WTC11 (cell line): ENCODE data around the gene LAMA1. TPM values are rescaled to one million over a fixed set of nuclear protein-coding genes. Genes with fewer than 3 reads are reported as not detected.

ENCODE experiments used
- ATAC-seq: fragments of 200-7000 bp; cut with Tn5 transposase; 2 replicates; pipeline ENCODE4 v1.10.0; 2021; ENCODE audit warnings: mild to moderate bottlenecking, moderate library complexity
- CTCF ChIA-PET: fragments of 300-600 bp; sonication (Branson Sonifier 250); formaldehyde crosslinking; loops from one replicate; lab custom pipeline; 2021; ENCODE audit warnings: antibody characterized with exemption; lab: Charles Lee
- POLR2A ChIA-PET: fragments of 350-600 bp; sonication (Branson Sonifier 250); formaldehyde crosslinking; loops from one replicate; lab custom pipeline; 2021; ENCODE audit warnings: antibody characterized with exemption; lab: Charles Lee
- DNase-seq: peaks from one replicate; pipeline ENCODE4 v3.0.0; 2021; ENCODE audit warnings: low spot score
- H3K27ac Mint-ChIP-seq: 2 replicates; pipeline ENCODE4 v1.8.0; 2021; ENCODE audit warnings: mixed read lengths
- H3K27me3 Mint-ChIP-seq: 2 replicates; pipeline ENCODE4 v1.8.0; 2021; ENCODE audit warnings: low read depth, mild to moderate bottlenecking, moderate library complexity, mixed read lengths
- H3K36me3 Mint-ChIP-seq: 2 replicates; pipeline ENCODE4 v1.8.0; 2021; ENCODE audit warnings: mixed read lengths
- H3K4me1 Mint-ChIP-seq: 2 replicates; pipeline ENCODE4 v1.8.0; 2022; ENCODE audit warnings: mixed read lengths
- H3K4me3 Mint-ChIP-seq: 2 replicates; pipeline ENCODE4 v1.8.0; 2021; ENCODE audit warnings: mild to moderate bottlenecking, moderate library complexity, mixed read lengths
- H3K9me3 Mint-ChIP-seq: 2 replicates; pipeline ENCODE4 v1.8.0; 2021; ENCODE audit warnings: mixed read lengths
- ATF1 ChIP-seq: sonication (generic); formaldehyde crosslinking; IDR thresholded peaks from 2 replicates; pipeline ENCODE4 v1.8.1; 2023; ENCODE audit warnings: mild to moderate bottlenecking, moderate library complexity, missing genetic modification reagents
- EMX1 ChIP-seq: fragments of 250-450 bp; sonication (Bioruptor Pico); IDR thresholded peaks from 2 replicates; pipeline ENCODE4 v1.8.0; 2021; ENCODE audit warnings: mild to moderate bottlenecking
- FOXJ3 ChIP-seq: sonication (generic); formaldehyde crosslinking; IDR thresholded peaks from 2 replicates; pipeline ENCODE4 v1.9.0; 2021; ENCODE audit warnings: missing genetic modification reagents, mild to moderate bottlenecking, borderline replicate concordance
- FOXP1 ChIP-seq: sonication (generic); formaldehyde crosslinking; IDR thresholded peaks from 2 replicates; pipeline ENCODE4 v1.8.0; 2022; ENCODE audit warnings: missing genetic modification reagents, mild to moderate bottlenecking, moderate library complexity, borderline replicate concordance
- HMGA2 ChIP-seq: fragments of 250-450 bp; sonication (Bioruptor Pico); IDR thresholded peaks from 2 replicates; pipeline ENCODE4 v1.4.0; 2021; ENCODE audit warnings: mild to moderate bottlenecking, moderate library complexity
- IRF2 ChIP-seq: sonication (generic); formaldehyde crosslinking; IDR thresholded peaks from 2 replicates; pipeline ENCODE4 v1.8.0; 2022; ENCODE audit warnings: low read depth, missing genetic modification reagents, borderline replicate concordance
- RORB ChIP-seq: fragments of 250-450 bp; sonication (Bioruptor Pico); IDR thresholded peaks from 2 replicates; pipeline ENCODE4 v1.9.0; 2021; ENCODE audit warnings: mild to moderate bottlenecking
- SMAD4 ChIP-seq: sonication (generic); formaldehyde crosslinking; IDR thresholded peaks from 2 replicates; pipeline ENCODE4 v1.8.0; 2022; ENCODE audit warnings: mild to moderate bottlenecking, missing genetic modification reagents
- SOX15 ChIP-seq: fragments of 250-450 bp; sonication (Bioruptor Pico); IDR thresholded peaks from 2 replicates; pipeline ENCODE4 v1.9.0; 2021; ENCODE audit warnings: mild to moderate bottlenecking
- TEAD1 ChIP-seq: sonication (generic); formaldehyde crosslinking; IDR thresholded peaks from 2 replicates; pipeline ENCODE4 v1.8.0; 2022; ENCODE audit warnings: mild to moderate bottlenecking, missing genetic modification reagents
- ZBTB21 ChIP-seq: sonication (generic); formaldehyde crosslinking; IDR thresholded peaks from 2 replicates; pipeline ENCODE4 v1.8.1; 2023; ENCODE audit warnings: mild to moderate bottlenecking, missing genetic modification reagents, borderline replicate concordance
- ZNF317 ChIP-seq: sonication (generic); formaldehyde crosslinking; IDR thresholded peaks from 2 replicates; pipeline ENCODE4 v1.8.1; 2023; ENCODE audit warnings: low read depth, mild to moderate bottlenecking, moderate library complexity, missing genetic modification reagents, borderline replicate concordance
- ZNF396 ChIP-seq: fragments of 250-450 bp; sonication (Bioruptor Pico); IDR thresholded peaks from 2 replicates; pipeline ENCODE4 v1.8.0; 2021; ENCODE audit warnings: mild to moderate bottlenecking, moderate library complexity, borderline replicate concordance
- ZNF423 ChIP-seq: fragments of 250-450 bp; sonication (Bioruptor Pico); IDR thresholded peaks from 2 replicates; pipeline ENCODE4 v2.1.2; 2022; ENCODE audit warnings: mild to moderate bottlenecking, moderate library complexity
- total RNA-seq: library from RNA; stranded (reverse); gene quantifications from 3 replicates; pipeline ENCODE4 v1.2.3, GENCODE V29; 2021
- TF ChIP-seq, protein P1 (sequence below): sonication (generic); formaldehyde crosslinking; IDR thresholded peaks from 2 replicates; pipeline ENCODE4 v1.8.1; 2022; ENCODE audit warnings: low read depth, mild to moderate bottlenecking, moderate library complexity, missing genetic modification reagents, borderline replicate concordance
- TF ChIP-seq, protein P2 (sequence below): sonication (generic); formaldehyde crosslinking; IDR thresholded peaks from 2 replicates; pipeline ENCODE4 v1.8.1; 2022; ENCODE audit warnings: low read depth, missing genetic modification reagents, borderline replicate concordance
- TF ChIP-seq, protein P3 (sequence below): sonication (generic); formaldehyde crosslinking; IDR thresholded peaks from 2 replicates; pipeline ENCODE4 v1.8.0; 2022; ENCODE audit warnings: mild to moderate bottlenecking, missing genetic modification reagents
- TF ChIP-seq, protein P4 (sequence below): sonication (generic); formaldehyde crosslinking; IDR thresholded peaks from 2 replicates; pipeline ENCODE4 v1.8.1; 2022; ENCODE audit warnings: mild to moderate bottlenecking, missing genetic modification reagents, moderate library complexity, borderline replicate concordance
- TF ChIP-seq, protein P5 (sequence below): sonication (generic); formaldehyde crosslinking; IDR thresholded peaks from 2 replicates; pipeline ENCODE4 v1.8.1; 2022; ENCODE audit warnings: mild to moderate bottlenecking, moderate library complexity, missing genetic modification reagents
- TF ChIP-seq, protein P6 (sequence below): sonication (generic); formaldehyde crosslinking; IDR thresholded peaks from 2 replicates; pipeline ENCODE4 v1.8.0; 2023; ENCODE audit warnings: mild to moderate bottlenecking, missing genetic modification reagents
- TF ChIP-seq, protein P7 (sequence below): sonication (generic); formaldehyde crosslinking; IDR thresholded peaks from 2 replicates; pipeline ENCODE4 v1.8.1; 2023; ENCODE audit warnings: mild to moderate bottlenecking, missing genetic modification reagents

Gene LAMA1
- total RNA-seq, 1 experiment from 2014 or later = 50.7 TPM

DNA sequence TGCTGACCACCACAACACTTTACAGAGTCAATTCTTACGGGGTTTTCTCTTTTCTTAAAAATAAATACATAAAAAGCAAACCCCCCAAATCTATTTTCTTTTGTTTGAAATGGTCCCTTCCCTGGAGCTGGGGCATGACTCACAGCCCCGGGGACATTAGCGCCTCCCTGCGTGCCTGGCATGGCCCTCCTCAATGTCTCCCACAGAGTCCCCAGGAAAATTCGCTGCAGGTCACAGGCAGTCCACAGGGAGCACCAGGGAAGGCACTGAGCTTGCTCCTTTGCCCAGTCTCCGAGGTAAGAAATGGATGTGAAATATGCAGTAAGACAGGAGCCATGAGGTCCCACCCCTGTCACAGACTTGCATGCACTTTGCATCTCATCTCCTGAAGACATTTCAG lies 142.5 kb downstream of the LAMA1 start:
- ChIA-PET CTCF (no interaction called here), POLR2A (no interaction called here)
- TF ChIP-seq, protein P1, sequence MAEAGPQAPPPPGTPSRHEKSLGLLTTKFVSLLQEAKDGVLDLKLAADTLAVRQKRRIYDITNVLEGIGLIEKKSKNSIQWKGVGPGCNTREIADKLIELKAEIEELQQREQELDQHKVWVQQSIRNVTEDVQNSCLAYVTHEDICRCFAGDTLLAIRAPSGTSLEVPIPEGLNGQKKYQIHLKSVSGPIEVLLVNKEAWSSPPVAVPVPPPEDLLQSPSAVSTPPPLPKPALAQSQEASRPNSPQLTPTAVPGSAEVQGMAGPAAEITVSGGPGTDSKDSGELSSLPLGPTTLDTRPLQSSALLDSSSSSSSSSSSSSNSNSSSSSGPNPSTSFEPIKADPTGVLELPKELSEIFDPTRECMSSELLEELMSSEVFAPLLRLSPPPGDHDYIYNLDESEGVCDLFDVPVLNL (CRISPR knock-in tag) = no peak
- no peak for TF ChIP-seq ZBTB21 (CRISPR knock-in tag)
- TF ChIP-seq, protein P2, sequence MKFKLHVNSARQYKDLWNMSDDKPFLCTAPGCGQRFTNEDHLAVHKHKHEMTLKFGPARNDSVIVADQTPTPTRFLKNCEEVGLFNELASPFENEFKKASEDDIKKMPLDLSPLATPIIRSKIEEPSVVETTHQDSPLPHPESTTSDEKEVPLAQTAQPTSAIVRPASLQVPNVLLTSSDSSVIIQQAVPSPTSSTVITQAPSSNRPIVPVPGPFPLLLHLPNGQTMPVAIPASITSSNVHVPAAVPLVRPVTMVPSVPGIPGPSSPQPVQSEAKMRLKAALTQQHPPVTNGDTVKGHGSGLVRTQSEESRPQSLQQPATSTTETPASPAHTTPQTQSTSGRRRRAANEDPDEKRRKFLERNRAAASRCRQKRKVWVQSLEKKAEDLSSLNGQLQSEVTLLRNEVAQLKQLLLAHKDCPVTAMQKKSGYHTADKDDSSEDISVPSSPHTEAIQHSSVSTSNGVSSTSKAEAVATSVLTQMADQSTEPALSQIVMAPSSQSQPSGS = no peak
- TF ChIP-seq SMAD4 (CRISPR knock-in tag) = no peak
- no peak for TF ChIP-seq ZNF317 (CRISPR knock-in tag)
- TF ChIP-seq, protein P3, sequence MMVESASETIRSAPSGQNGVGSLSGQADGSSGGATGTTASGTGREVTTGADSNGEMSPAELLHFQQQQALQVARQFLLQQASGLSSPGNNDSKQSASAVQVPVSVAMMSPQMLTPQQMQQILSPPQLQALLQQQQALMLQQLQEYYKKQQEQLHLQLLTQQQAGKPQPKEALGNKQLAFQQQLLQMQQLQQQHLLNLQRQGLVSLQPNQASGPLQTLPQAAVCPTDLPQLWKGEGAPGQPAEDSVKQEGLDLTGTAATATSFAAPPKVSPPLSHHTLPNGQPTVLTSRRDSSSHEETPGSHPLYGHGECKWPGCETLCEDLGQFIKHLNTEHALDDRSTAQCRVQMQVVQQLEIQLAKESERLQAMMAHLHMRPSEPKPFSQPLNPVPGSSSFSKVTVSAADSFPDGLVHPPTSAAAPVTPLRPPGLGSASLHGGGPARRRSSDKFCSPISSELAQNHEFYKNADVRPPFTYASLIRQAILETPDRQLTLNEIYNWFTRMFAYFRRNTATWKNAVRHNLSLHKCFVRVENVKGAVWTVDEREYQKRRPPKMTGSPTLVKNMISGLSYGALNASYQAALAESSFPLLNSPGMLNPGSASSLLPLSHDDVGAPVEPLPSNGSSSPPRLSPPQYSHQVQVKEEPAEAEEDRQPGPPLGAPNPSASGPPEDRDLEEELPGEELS (CRISPR knock-in tag) = no peak
- no peak for TF ChIP-seq FOXP1 (CRISPR knock-in tag)
- TF ChIP-seq ZNF396 (CRISPR knock-in tag) = no peak
- TF ChIP-seq EMX1 (CRISPR knock-in tag) = no peak
- TF ChIP-seq, protein P4, sequence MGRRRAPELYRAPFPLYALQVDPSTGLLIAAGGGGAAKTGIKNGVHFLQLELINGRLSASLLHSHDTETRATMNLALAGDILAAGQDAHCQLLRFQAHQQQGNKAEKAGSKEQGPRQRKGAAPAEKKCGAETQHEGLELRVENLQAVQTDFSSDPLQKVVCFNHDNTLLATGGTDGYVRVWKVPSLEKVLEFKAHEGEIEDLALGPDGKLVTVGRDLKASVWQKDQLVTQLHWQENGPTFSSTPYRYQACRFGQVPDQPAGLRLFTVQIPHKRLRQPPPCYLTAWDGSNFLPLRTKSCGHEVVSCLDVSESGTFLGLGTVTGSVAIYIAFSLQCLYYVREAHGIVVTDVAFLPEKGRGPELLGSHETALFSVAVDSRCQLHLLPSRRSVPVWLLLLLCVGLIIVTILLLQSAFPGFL (CRISPR knock-in tag) = no peak
- TF ChIP-seq HMGA2 = no peak
- Mint-ChIP-seq H3K27me3 (no peaks in the 10 kb centered on the region), H3K4me3 (no peak overlapping the region), H3K9me3 (no peaks in the 10 kb centered on the region), H3K36me3 (peaks cover 60% of the 10 kb centered on the region), H3K4me1 (peaks cover 6% of the 10 kb centered on the region), H3K27ac (peak overlapping the region; percentile 23; the same call in 1 of the 2 replicates)
- DNase-seq (no peak), ATAC-seq (no peak)

DNA sequence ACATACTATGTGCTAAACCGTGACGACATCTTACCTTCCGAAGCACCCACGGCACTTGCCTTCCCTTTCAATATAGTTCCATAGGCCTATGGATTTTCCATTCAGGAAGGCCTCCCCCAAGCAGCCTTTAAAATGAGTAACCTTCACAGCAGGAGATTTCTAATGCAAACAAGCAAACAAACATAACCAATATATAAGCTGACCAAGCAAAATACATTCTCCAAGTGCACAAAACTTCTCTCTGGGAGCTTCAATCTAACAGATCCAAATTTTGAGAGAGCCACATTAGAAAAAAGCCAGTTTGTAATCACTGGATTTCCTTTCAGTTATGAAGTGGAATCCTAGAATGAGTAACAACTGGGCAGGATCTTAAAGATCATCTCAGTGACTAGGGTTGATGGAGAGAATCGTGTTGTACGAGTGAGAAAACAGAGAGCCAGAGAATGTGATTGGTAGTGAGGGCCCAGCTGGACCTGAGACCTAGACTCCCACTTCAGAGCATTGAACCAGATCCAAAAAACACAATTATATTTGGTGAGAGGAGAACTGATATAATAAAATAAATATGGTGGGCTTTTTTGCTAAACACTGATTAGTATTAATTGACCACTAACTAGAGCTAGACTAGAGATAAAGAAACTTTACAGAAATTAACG lies 145.6 kb downstream of the LAMA1 start:
- H3K4me1 Mint-ChIP-seq = peaks cover 6% of the 10 kb centered on the region
- no peak for DNase-seq
- no peaks in the 10 kb centered on the region for H3K27me3 Mint-ChIP-seq
- H3K9me3 Mint-ChIP-seq = no peaks in the 10 kb centered on the region
- H3K36me3 Mint-ChIP-seq = peaks cover 40% of the 10 kb centered on the region
- peak overlapping the region; percentile 85 for H3K27ac Mint-ChIP-seq
- ChIA-PET POLR2A (no interaction called here), CTCF (interaction anchor here (1.7 kb wide), 1 partner anchor 52 kb away, joined by 5 read pairs; no protein-coding TSS in a partner anchor)
- no peak overlapping the region for H3K4me3 Mint-ChIP-seq
- ATAC-seq = no peak
- no peak for TF ChIP-seq ZNF423 (CRISPR knock-in tag)
- TF ChIP-seq, protein P5, sequence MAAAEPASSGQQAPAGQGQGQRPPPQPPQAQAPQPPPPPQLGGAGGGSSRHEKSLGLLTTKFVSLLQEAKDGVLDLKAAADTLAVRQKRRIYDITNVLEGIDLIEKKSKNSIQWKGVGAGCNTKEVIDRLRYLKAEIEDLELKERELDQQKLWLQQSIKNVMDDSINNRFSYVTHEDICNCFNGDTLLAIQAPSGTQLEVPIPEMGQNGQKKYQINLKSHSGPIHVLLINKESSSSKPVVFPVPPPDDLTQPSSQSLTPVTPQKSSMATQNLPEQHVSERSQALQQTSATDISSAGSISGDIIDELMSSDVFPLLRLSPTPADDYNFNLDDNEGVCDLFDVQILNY (CRISPR knock-in tag) = no peak
- TF ChIP-seq, protein P6, sequence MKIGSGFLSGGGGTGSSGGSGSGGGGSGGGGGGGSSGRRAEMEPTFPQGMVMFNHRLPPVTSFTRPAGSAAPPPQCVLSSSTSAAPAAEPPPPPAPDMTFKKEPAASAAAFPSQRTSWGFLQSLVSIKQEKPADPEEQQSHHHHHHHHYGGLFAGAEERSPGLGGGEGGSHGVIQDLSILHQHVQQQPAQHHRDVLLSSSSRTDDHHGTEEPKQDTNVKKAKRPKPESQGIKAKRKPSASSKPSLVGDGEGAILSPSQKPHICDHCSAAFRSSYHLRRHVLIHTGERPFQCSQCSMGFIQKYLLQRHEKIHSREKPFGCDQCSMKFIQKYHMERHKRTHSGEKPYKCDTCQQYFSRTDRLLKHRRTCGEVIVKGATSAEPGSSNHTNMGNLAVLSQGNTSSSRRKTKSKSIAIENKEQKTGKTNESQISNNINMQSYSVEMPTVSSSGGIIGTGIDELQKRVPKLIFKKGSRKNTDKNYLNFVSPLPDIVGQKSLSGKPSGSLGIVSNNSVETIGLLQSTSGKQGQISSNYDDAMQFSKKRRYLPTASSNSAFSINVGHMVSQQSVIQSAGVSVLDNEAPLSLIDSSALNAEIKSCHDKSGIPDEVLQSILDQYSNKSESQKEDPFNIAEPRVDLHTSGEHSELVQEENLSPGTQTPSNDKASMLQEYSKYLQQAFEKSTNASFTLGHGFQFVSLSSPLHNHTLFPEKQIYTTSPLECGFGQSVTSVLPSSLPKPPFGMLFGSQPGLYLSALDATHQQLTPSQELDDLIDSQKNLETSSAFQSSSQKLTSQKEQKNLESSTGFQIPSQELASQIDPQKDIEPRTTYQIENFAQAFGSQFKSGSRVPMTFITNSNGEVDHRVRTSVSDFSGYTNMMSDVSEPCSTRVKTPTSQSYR (CRISPR knock-in tag) = no peak
- TF ChIP-seq SOX15 (CRISPR knock-in tag) = no peak
- TF ChIP-seq TEAD1 (CRISPR knock-in tag) = no peak
- TF ChIP-seq ATF1 = no peak
- TF ChIP-seq, protein P7, sequence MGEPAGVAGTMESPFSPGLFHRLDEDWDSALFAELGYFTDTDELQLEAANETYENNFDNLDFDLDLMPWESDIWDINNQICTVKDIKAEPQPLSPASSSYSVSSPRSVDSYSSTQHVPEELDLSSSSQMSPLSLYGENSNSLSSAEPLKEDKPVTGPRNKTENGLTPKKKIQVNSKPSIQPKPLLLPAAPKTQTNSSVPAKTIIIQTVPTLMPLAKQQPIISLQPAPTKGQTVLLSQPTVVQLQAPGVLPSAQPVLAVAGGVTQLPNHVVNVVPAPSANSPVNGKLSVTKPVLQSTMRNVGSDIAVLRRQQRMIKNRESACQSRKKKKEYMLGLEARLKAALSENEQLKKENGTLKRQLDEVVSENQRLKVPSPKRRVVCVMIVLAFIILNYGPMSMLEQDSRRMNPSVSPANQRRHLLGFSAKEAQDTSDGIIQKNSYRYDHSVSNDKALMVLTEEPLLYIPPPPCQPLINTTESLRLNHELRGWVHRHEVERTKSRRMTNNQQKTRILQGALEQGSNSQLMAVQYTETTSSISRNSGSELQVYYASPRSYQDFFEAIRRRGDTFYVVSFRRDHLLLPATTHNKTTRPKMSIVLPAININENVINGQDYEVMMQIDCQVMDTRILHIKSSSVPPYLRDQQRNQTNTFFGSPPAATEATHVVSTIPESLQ = no peak
- no peak for TF ChIP-seq RORB (CRISPR knock-in tag)
- TF ChIP-seq IRF2 (CRISPR knock-in tag) = no peak
- no peak for TF ChIP-seq FOXJ3 (CRISPR knock-in tag)
- no peak for TF ChIP-seq ZNF317 (CRISPR knock-in tag)
